CD4-positive, alpha-beta T cell (primary cell): ENCODE results near the gene CEACAM8. TPM values are rescaled to one million over a fixed set of nuclear protein-coding genes. Genes with fewer than 3 reads are reported as not detected.

Experiments
- ATAC-seq: fragments of 200-7000 bp; cut with Tn5 transposase; one replicate; pipeline ENCODE4 v1.10.0; 2022; ENCODE audit warnings: mild to moderate bottlenecking; ENCODE audit not compliant: poor library complexity
- CTCF ChIA-PET: fragments of 350-600 bp; sonication (Branson Sonifier 250); formaldehyde crosslinking; loops from one replicate; lab custom pipeline; 2021; ENCODE audit warnings: antibody characterized with exemption, inconsistent platforms; lab: Charles Lee
- POLR2A ChIA-PET: fragments of 350-600 bp; sonication (Branson Sonifier 250); formaldehyde crosslinking; loops from one replicate; lab custom pipeline; 2021; ENCODE audit warnings: antibody characterized with exemption, inconsistent platforms; lab: Charles Lee
- DNase-seq, 14 experiments: peaks; one replicate each; pipeline ENCODE4 v3.0.0-alpha.2; 2013 to 2020; ENCODE audit warnings: mixed read lengths in 2 of 14
- H3K27ac ChIP-seq, 2 donors: one replicate each; pipeline versions ENCODE4 v1.5.1 to v1.7.0; 2013; ENCODE audit warnings: low read length in 2 of 2, low read depth in 1 of 2, mild to moderate bottlenecking in 1 of 2
- H3K27me3 ChIP-seq, 2 experiments: 1 replicate in 1 of 2; 2 replicates in 1 of 2; pipeline versions ENCODE4 v1.6.1 to v1.7.0; 2013; ENCODE audit warnings: low read length in 2 of 2, control low read depth in 1 of 2, mild to moderate bottlenecking in 1 of 2, moderate library complexity in 1 of 2; ENCODE audit not compliant: insufficient read depth in 2 of 2, control insufficient read depth in 1 of 2
- H3K36me3 ChIP-seq: one replicate; pipeline ENCODE4 v1.6.1; 2013; ENCODE audit warnings: low read length, control low read depth; ENCODE audit not compliant: insufficient read depth
- H3K4me1 ChIP-seq: one replicate; pipeline ENCODE4 v1.6.1; 2013; ENCODE audit warnings: low read length, control low read depth; ENCODE audit not compliant: insufficient read depth
- H3K4me3 ChIP-seq: one replicate; pipeline ENCODE4 v1.5.1; 2013; ENCODE audit warnings: mild to moderate bottlenecking, low read length, moderate library complexity
- H3K9me3 ChIP-seq, 2 experiments: 1 replicate in 1 of 2; 2 replicates in 1 of 2; pipeline versions ENCODE4 v1.6.1 to v1.7.0; 2013; ENCODE audit warnings: low read length in 2 of 2, mild to moderate bottlenecking in 2 of 2, control low read depth in 1 of 2, moderate library complexity in 1 of 2; ENCODE audit not compliant: control insufficient read depth in 1 of 2, insufficient read depth in 1 of 2
- H3K27ac Mint-ChIP-seq: one replicate; pipeline ENCODE4 v1.8.0; 2020; ENCODE audit warnings: mixed read lengths
- H3K27me3 Mint-ChIP-seq: one replicate; pipeline ENCODE4 v1.8.0; 2021; ENCODE audit warnings: mixed read lengths
- H3K36me3 Mint-ChIP-seq: one replicate; pipeline ENCODE4 v1.8.0; 2021; ENCODE audit warnings: low read depth, mixed read lengths
- H3K4me1 Mint-ChIP-seq: one replicate; pipeline ENCODE4 v1.8.0; 2021; ENCODE audit warnings: low read depth, mixed read lengths
- H3K4me3 Mint-ChIP-seq: one replicate; pipeline ENCODE4 v1.8.0; 2020; ENCODE audit warnings: mild to moderate bottlenecking, mixed read lengths
- H3K9me3 Mint-ChIP-seq: one replicate; pipeline ENCODE4 v1.8.0; 2020; ENCODE audit warnings: mixed read lengths
- intact Hi-C, 2 experiments: fragments of 100-400 bp; cut with DNase I in 1 of 2; cut with micrococcal nuclease in 1 of 2; formaldehyde crosslinking; loops; one replicate each; pipeline versions ENCODE4 v1.15.1 to v1.9.0; 2023 to 2025; cut with DNase I, micrococcal nuclease
- total RNA-seq, 174 experiments: library from RNA in 2 of 174; stranded (reverse) in 2 of 174; gene quantifications; one replicate each; pipeline ENCODE4 v1.2.3 and lab custom pipeline; 2021 to 2026
- TF ChIP-seq, protein P1 (sequence below): fragments of 200-600 bp; IDR thresholded peaks from one replicate; pipeline ENCODE4 v1.8.0; 2022; ENCODE audit warnings: antibody characterized with exemption, mild to moderate bottlenecking

The CEACAM8 gene
- total RNA-seq, 2 experiments from 2014 or later = not detected

- no peak for ATAC-seq
- H3K4me1 Mint-ChIP-seq = no peaks in the 10 kb centered on the region
- Histone ChIP-seq H3K4me3 (no peak overlapping the region), H3K4me1 (no peaks in the 10 kb centered on the region), H3K27ac (no peak overlapping the region), H3K9me3 (no peaks in the 10 kb centered on the region), H3K27me3 (peaks cover 0 to 7% of the 10 kb centered on the region in 2 experiments), H3K36me3 (no peaks in the 10 kb centered on the region)
- intact Hi-C loops = no loop called here
- H3K9me3 Mint-ChIP-seq = no peaks in the 10 kb centered on the region
- no peak for DNase-seq
- TF ChIP-seq, protein P1, sequence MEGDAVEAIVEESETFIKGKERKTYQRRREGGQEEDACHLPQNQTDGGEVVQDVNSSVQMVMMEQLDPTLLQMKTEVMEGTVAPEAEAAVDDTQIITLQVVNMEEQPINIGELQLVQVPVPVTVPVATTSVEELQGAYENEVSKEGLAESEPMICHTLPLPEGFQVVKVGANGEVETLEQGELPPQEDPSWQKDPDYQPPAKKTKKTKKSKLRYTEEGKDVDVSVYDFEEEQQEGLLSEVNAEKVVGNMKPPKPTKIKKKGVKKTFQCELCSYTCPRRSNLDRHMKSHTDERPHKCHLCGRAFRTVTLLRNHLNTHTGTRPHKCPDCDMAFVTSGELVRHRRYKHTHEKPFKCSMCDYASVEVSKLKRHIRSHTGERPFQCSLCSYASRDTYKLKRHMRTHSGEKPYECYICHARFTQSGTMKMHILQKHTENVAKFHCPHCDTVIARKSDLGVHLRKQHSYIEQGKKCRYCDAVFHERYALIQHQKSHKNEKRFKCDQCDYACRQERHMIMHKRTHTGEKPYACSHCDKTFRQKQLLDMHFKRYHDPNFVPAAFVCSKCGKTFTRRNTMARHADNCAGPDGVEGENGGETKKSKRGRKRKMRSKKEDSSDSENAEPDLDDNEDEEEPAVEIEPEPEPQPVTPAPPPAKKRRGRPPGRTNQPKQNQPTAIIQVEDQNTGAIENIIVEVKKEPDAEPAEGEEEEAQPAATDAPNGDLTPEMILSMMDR = no peak
- peaks cover 35% of the 10 kb centered on the region for H3K27me3 Mint-ChIP-seq
- CTCF ChIA-PET = no interaction called here
- no peak overlapping the region for H3K4me3 Mint-ChIP-seq
- POLR2A ChIA-PET = no interaction called here
- no peaks in the 10 kb centered on the region for H3K36me3 Mint-ChIP-seq
- no peak overlapping the region for H3K27ac Mint-ChIP-seq
Measured at GRCh38 chr19:42589792-42590191, 4.9 kb downstream of the CEACAM8 start.

DNA sequence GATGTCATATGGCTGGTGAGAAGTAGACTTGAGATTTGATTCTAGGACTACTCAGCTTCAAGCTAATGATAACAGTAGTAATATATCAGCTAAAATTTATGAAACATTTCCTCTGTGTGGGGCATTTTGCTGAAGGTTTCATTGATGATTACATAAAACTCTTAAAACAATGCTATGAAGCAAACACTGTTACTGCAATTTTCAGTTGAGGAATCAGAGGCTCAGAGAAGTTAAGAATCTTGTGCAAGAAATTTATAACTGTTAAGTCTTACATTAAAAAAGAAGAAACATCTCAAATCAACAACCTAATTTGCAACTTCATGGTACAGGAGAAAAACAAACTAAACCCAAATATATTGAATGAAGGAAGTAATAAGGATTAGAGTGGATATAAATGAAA is 10.3 kb downstream of the CEACAM8 start:
- no peak overlapping the region for H3K27ac Mint-ChIP-seq
- POLR2A ChIA-PET = no interaction called here
- Histone ChIP-seq H3K4me3 (no peak overlapping the region), H3K9me3 (no peaks in the 10 kb centered on the region), H3K4me1 (no peaks in the 10 kb centered on the region), H3K27ac (no peak overlapping the region), H3K36me3 (no peaks in the 10 kb centered on the region), H3K27me3 (peaks cover 0 to 7% of the 10 kb centered on the region in 2 experiments)
- TF ChIP-seq, protein P1 = no peak
- no peaks in the 10 kb centered on the region for H3K4me1 Mint-ChIP-seq
- H3K27me3 Mint-ChIP-seq = peaks cover 50% of the 10 kb centered on the region
- H3K9me3 Mint-ChIP-seq = no peaks in the 10 kb centered on the region
- ATAC-seq (no peak), DNase-seq (no peak)
- no peaks in the 10 kb centered on the region for H3K36me3 Mint-ChIP-seq
- no peak overlapping the region for H3K4me3 Mint-ChIP-seq
- intact Hi-C loops = no loop called here
- CTCF ChIA-PET = no interaction called here

- Histone ChIP-seq H3K36me3 (no peaks in the 10 kb centered on the region), H3K4me1 (no peaks in the 10 kb centered on the region), H3K4me3 (no peak overlapping the region), H3K27me3 (peaks cover 2 to 10% of the 10 kb centered on the region in 2 experiments), H3K27ac (no peak overlapping the region), H3K9me3 (no peaks in the 10 kb centered on the region)
- Mint-ChIP-seq H3K27ac (no peak overlapping the region), H3K27me3 (peaks cover 51% of the 10 kb centered on the region), H3K4me3 (no peak overlapping the region), H3K4me1 (no peaks in the 10 kb centered on the region), H3K9me3 (no peaks in the 10 kb centered on the region), H3K36me3 (no peaks in the 10 kb centered on the region)
- intact Hi-C loops = no loop called here
- no peak for DNase-seq
- no peak for ATAC-seq
- ChIA-PET POLR2A (no interaction called here), CTCF (no interaction called here)
- TF ChIP-seq, protein P1 = no peak
Measured at GRCh38 chr19:42577016-42577415, 17.7 kb downstream of the CEACAM8 start.
